ENCODE measurements around the gene FSD1L.

The FSD1L gene

GRCh38 chr9:105435453-105435852 is 12.4 kb upstream of the FSD1L start:
- no peak overlapping the region for H3K9ac ChIP-seq (ENCODE audit: low read length)
- no peaks in the 10 kb centered on the region for H3K36me3 ChIP-seq (ENCODE audit: low read length)
- no peaks in the 10 kb centered on the region for H3K9me3 ChIP-seq (ENCODE audit: insufficient read depth, low read length)
- no peaks in the 10 kb centered on the region for H3F3A ChIP-seq (ENCODE audit: insufficient read depth)
- H3K27ac ChIP-seq (ENCODE audit: low read depth, low read length), result no peak overlapping the region
- no peak overlapping the region for H3K4me2 ChIP-seq (ENCODE audit: low read depth, low read length, poor library complexity, severe bottlenecking)
- no peak for TF ChIP-seq EZH2phosphoT487 (conservative IDR thresholded peaks at IDR 0.05; ENCODE audit: low read length)
- TF ChIP-seq, protein P1, sequence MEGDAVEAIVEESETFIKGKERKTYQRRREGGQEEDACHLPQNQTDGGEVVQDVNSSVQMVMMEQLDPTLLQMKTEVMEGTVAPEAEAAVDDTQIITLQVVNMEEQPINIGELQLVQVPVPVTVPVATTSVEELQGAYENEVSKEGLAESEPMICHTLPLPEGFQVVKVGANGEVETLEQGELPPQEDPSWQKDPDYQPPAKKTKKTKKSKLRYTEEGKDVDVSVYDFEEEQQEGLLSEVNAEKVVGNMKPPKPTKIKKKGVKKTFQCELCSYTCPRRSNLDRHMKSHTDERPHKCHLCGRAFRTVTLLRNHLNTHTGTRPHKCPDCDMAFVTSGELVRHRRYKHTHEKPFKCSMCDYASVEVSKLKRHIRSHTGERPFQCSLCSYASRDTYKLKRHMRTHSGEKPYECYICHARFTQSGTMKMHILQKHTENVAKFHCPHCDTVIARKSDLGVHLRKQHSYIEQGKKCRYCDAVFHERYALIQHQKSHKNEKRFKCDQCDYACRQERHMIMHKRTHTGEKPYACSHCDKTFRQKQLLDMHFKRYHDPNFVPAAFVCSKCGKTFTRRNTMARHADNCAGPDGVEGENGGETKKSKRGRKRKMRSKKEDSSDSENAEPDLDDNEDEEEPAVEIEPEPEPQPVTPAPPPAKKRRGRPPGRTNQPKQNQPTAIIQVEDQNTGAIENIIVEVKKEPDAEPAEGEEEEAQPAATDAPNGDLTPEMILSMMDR (IDR thresholded peaks at IDR 0.05; ENCODE audit: insufficient read depth, low read length, poor library complexity, severe bottlenecking), result no peak
- no peaks in the 10 kb centered on the region for H4K20me1 ChIP-seq (ENCODE audit: low read depth, low read length)
- H3K9me2 ChIP-seq (replicated peaks; ENCODE audit: insufficient read depth, low read length), result no peaks in the 10 kb centered on the region
- no peaks in the 10 kb centered on the region for H3K27me3 ChIP-seq (ENCODE audit: low read length)
- H3K4me3 ChIP-seq (ENCODE audit: insufficient read depth, low read length, poor library complexity, severe bottlenecking), result no peak overlapping the region
- no peak overlapping the region for H2AFZ ChIP-seq (ENCODE audit: low read depth, low read length, severe bottlenecking)
- H3K79me2 ChIP-seq (ENCODE audit: insufficient read depth, low read length), result no peaks in the 10 kb centered on the region

DNA sequence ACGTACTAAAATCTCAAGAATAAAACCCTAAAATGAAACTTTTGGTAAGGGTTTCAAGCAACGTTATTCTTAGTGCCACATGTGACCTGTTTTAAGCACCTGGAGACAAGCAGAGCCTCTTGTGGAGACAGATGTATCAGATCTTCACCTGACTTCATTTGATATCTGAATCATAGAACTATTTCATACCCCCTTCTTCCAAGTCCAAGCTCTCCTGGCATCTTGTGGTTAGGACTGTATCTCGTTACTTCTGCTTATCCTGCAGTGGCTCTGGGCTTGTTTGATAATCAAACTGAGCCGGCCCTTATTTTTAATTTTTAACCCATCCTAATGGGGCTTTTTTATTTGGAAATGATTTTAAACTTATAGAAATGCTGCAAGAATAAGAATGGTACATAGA is 11.1 kb upstream of the FSD1L start:
- no peak overlapping the region for H3K4me3 ChIP-seq (ENCODE audit: insufficient read depth, low read length, poor library complexity, severe bottlenecking)
- H3K79me2 ChIP-seq (ENCODE audit: insufficient read depth, low read length), result no peaks in the 10 kb centered on the region
- H3K36me3 ChIP-seq (ENCODE audit: low read length), result no peaks in the 10 kb centered on the region
- no peak overlapping the region for H3K9ac ChIP-seq (ENCODE audit: low read length)
- H2AFZ ChIP-seq (ENCODE audit: low read depth, low read length, severe bottlenecking), result no peak overlapping the region
- no peaks in the 10 kb centered on the region for H3F3A ChIP-seq (ENCODE audit: insufficient read depth)
- no peak overlapping the region for H3K27ac ChIP-seq (ENCODE audit: low read depth, low read length)
- no peaks in the 10 kb centered on the region for H3K9me2 ChIP-seq (replicated peaks; ENCODE audit: insufficient read depth, low read length)
- TF ChIP-seq, protein P1 (IDR thresholded peaks at IDR 0.05; ENCODE audit: insufficient read depth, low read length, poor library complexity, severe bottlenecking), result no peak
- TF ChIP-seq EZH2phosphoT487 (conservative IDR thresholded peaks at IDR 0.05; ENCODE audit: low read length), result no peak
- H4K20me1 ChIP-seq (ENCODE audit: low read depth, low read length), result no peaks in the 10 kb centered on the region
- no peaks in the 10 kb centered on the region for H3K27me3 ChIP-seq (ENCODE audit: low read length)
- no peaks in the 10 kb centered on the region for H3K9me3 ChIP-seq (ENCODE audit: insufficient read depth, low read length)
- H3K4me2 ChIP-seq (ENCODE audit: low read depth, low read length, poor library complexity, severe bottlenecking), result no peak overlapping the region

DNA sequence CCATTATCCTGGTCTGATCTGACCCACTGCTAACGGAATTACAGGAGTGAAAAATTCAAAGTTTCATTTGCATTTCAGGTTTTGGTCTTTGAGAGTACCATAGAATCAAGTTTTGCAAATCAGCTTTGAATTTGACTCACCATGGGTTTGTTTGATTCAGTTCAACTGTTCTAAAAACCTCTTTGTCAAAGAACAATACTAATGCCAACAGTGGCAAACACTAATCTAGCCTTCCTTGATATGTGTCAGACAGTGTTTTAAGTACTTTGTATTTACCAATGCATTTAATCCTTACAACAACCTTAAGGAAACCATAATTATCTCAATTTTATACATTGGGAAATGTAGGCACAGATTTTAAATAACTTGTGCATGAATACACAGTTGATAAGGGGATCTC is 10.1 kb upstream of the FSD1L start:
- no peak overlapping the region for H2AFZ ChIP-seq (ENCODE audit: low read depth, low read length, severe bottlenecking)
- no peaks in the 10 kb centered on the region for H4K20me1 ChIP-seq (ENCODE audit: low read depth, low read length)
- H3K27me3 ChIP-seq (ENCODE audit: low read length), result no peaks in the 10 kb centered on the region
- TF ChIP-seq, protein P1 (IDR thresholded peaks at IDR 0.05; ENCODE audit: insufficient read depth, low read length, poor library complexity, severe bottlenecking), result no peak
- no peak for TF ChIP-seq EZH2phosphoT487 (conservative IDR thresholded peaks at IDR 0.05; ENCODE audit: low read length)
- no peak overlapping the region for H3K4me3 ChIP-seq (ENCODE audit: insufficient read depth, low read length, poor library complexity, severe bottlenecking)
- H3K9ac ChIP-seq (ENCODE audit: low read length), result no peak overlapping the region
- no peak overlapping the region for H3K4me2 ChIP-seq (ENCODE audit: low read depth, low read length, poor library complexity, severe bottlenecking)
- no peaks in the 10 kb centered on the region for H3K79me2 ChIP-seq (ENCODE audit: insufficient read depth, low read length)
- no peak overlapping the region for H3K27ac ChIP-seq (ENCODE audit: low read depth, low read length)
- no peaks in the 10 kb centered on the region for H3K9me2 ChIP-seq (replicated peaks; ENCODE audit: insufficient read depth, low read length)
- no peaks in the 10 kb centered on the region for H3F3A ChIP-seq (ENCODE audit: insufficient read depth)
- H3K9me3 ChIP-seq (ENCODE audit: insufficient read depth, low read length), result no peaks in the 10 kb centered on the region
- no peaks in the 10 kb centered on the region for H3K36me3 ChIP-seq (ENCODE audit: low read length)
